ENCODE results near the gene KRT84. TPM values are rescaled to one million over a fixed set of nuclear protein-coding genes. Genes with fewer than 3 reads are reported as not detected.

The KRT84 gene
- polyA plus RNA-seq, 3 donors = not detected

DNA sequence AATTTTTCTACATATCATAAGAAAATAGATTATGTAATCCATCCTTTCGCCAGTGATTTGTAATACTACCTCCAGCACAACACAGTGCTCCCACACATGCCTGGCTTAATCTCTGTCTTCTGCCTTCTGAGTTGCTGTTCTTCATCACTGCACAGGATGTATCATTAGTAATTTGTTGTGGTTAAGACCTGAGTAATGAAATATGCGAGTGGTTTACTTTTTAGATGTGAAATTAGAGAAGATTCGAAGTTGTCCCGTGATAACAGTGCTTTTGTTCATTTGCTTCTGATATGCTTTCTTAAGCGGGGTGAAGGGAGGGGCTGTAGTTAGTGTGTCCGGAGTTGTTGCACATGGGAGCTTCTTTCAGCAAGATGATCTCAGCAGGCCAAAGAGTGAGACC lies 36.3 kb downstream of the KRT84 start:
- Histone ChIP-seq H3K4me2 (replicated peaks; ENCODE audit: extremely low read depth, low read length, poor library complexity, severe bottlenecking) (no peak overlapping the region), H2AFZ (ENCODE audit: insufficient read depth, low read depth, low read length, poor library complexity, severe bottlenecking) (no peak overlapping the region), H3K4me3 (replicated peaks in 1 of 3; ENCODE audit: low read depth in 2 of 3, low read length in 3 of 3) (no peak overlapping the region), H4K20me1 (ENCODE audit: insufficient read depth, low read length) (no peaks in the 10 kb centered on the region), H3K36me3 (replicated peaks in 1 of 2; ENCODE audit: control insufficient read depth in 1 of 2, insufficient read depth in 2 of 2, low read length in 2 of 2) (no peaks in the 10 kb centered on the region), H3K27me3 (ENCODE audit: control insufficient read depth in 2 of 2, insufficient read depth in 2 of 2, low read length in 2 of 2) (no peaks in the 10 kb centered on the region), H3K9ac (ENCODE audit: insufficient read depth, low read length, poor library complexity, severe bottlenecking) (no peak overlapping the region), H3K9me3 (replicated peaks in 1 of 2; ENCODE audit: control insufficient read depth in 1 of 2, insufficient read depth in 1 of 2, low read length in 2 of 2) (no peaks in the 10 kb centered on the region), H3K27ac (ENCODE audit: low read depth in 1 of 2, low read length in 2 of 2) (no peak overlapping the region), H3K79me2 (ENCODE audit: insufficient read depth, low read length) (no peaks in the 10 kb centered on the region), H3K4me1 (ENCODE audit: control insufficient read depth in 1 of 2, insufficient read depth in 2 of 2, low read length in 2 of 2) (no peaks in the 10 kb centered on the region)
- Mint-ChIP-seq H3K4me3 (no peak overlapping the region), H3K36me3 (no peaks in the 10 kb centered on the region), H3K9me3 (no peaks in the 10 kb centered on the region), H3K27ac (no peak overlapping the region), H3K4me1 (no peaks in the 10 kb centered on the region), H3K27me3 (ENCODE audit: low read depth in 3 of 3) (peaks cover 5 to 23% (median 9%) of the 10 kb centered on the region in 3 donors)
- intact Hi-C loops (cut with micrococcal nuclease) = no loop called here
- WGBS (ENCODE audit: insufficient coverage) = 100% methylated on average over 2 of the region's 6 CpGs
- DNase-seq = no peak
- TF ChIP-seq CTCF (IDR thresholded peaks at IDR 0.05) = no peak

DNA sequence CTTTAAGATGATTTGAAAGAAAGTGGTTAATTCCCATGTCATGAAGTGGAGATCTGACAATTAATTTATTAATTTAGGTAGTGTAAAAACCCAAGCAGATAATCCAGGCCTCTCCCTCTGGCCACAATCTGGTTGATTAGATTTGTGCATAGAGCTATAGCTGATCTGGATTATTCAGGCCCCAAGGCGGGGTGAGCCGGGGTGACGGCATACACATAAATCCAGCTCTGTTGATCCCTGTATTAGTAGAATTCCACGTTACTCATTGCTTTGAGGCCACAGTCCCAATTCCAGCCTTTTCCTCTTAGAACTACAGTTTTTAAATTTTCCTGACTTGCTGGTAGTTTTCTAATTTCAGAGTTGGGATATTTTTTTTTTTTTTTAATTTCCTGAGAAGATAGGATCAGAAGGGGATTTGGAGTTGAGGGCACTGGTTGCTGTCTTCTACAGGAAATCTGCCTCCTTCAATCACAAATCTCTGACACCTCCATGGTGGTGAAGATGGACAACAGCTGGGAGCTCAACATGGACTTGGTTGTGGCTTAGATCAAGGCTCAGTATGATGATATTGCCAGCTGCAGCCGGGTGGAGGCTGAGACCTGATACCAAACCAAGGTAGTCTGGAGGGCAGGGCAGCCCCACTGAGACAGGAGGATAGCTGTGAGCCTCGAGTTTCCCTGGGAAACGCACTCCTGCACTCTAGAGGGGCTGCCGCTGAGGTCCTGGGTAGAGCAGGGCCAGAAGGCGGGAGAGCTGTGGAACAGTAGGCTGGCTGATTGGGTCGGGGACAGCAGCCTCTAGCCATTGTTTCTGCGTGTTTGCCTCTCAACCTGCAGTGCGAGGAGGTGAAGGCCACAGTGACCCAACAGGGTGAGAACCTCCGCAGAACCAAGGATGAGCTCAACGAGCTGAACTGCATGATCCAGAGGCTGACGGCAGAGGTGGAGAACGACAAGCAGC lies 37.6 kb downstream of the KRT84 start:
- H2AFZ ChIP-seq (ENCODE audit: insufficient read depth, low read depth, low read length, poor library complexity, severe bottlenecking) = no peak overlapping the region
- no peaks in the 10 kb centered on the region for H3K27me3 ChIP-seq (ENCODE audit: control insufficient read depth in 2 of 2, insufficient read depth in 2 of 2, low read length in 2 of 2)
- H3K27ac ChIP-seq (ENCODE audit: low read depth in 1 of 2, low read length in 2 of 2) = no peak overlapping the region
- no peak overlapping the region for H3K9ac ChIP-seq (ENCODE audit: insufficient read depth, low read length, poor library complexity, severe bottlenecking)
- WGBS (ENCODE audit: insufficient coverage) = 83% methylated on average over 12 of the region's 16 CpGs
- H3K4me3 ChIP-seq (replicated peaks in 1 of 3; ENCODE audit: low read depth in 2 of 3, low read length in 3 of 3) = no peak overlapping the region
- no peaks in the 10 kb centered on the region for H3K36me3 ChIP-seq (replicated peaks in 1 of 2; ENCODE audit: control insufficient read depth in 1 of 2, insufficient read depth in 2 of 2, low read length in 2 of 2)
- Mint-ChIP-seq H3K27me3 (ENCODE audit: low read depth in 3 of 3) (peaks cover 5 to 17% (median 9%) of the 10 kb centered on the region in 3 donors), H3K4me3 (no peak overlapping the region), H3K9me3 (peaks cover 0 to 5% (median 3%) of the 10 kb centered on the region in 7 donors), H3K36me3 (no peaks in the 10 kb centered on the region), H3K27ac (no peak overlapping the region), H3K4me1 (no peaks in the 10 kb centered on the region)
- no peak for DNase-seq
- no peaks in the 10 kb centered on the region for H3K79me2 ChIP-seq (ENCODE audit: insufficient read depth, low read length)
- no peak for TF ChIP-seq CTCF (IDR thresholded peaks at IDR 0.05)
- H4K20me1 ChIP-seq (ENCODE audit: insufficient read depth, low read length) = no peaks in the 10 kb centered on the region
- H3K9me3 ChIP-seq (replicated peaks in 1 of 2; ENCODE audit: control insufficient read depth in 1 of 2, insufficient read depth in 1 of 2, low read length in 2 of 2) = no peaks in the 10 kb centered on the region
- H3K4me2 ChIP-seq (replicated peaks; ENCODE audit: extremely low read depth, low read length, poor library complexity, severe bottlenecking) = no peak overlapping the region
- intact Hi-C loops (cut with micrococcal nuclease) = no loop called here
- no peaks in the 10 kb centered on the region for H3K4me1 ChIP-seq (ENCODE audit: control insufficient read depth in 1 of 2, insufficient read depth in 2 of 2, low read length in 2 of 2)

Measured in CD14-positive monocyte (primary cell).